Hepatocyte (in vitro differentiated cells): ENCODE results near the gene SNX14. TPM values are rescaled to one million over a fixed set of nuclear protein-coding genes. Genes with fewer than 3 reads are reported as not detected.

Experiments used
- DNase-seq: peaks from one replicate; pipeline ENCODE4 v3.0.0-alpha.2; 2016; ENCODE audit warnings: low spot score
- H2AFZ ChIP-seq: fragments of 200-600 bp; sonication (generic); 2 replicates; pipeline ENCODE4 v1.6.0; 2016; ENCODE audit warnings: antibody characterized with exemption, mild to moderate bottlenecking
- H3K27ac ChIP-seq: fragments of 200-600 bp; sonication (generic); 2 replicates; pipeline ENCODE4 v1.5.1; 2016; ENCODE audit warnings: mild to moderate bottlenecking
- H3K27me3 ChIP-seq: fragments of 200-600 bp; sonication (generic); 2 replicates; pipeline ENCODE4 v1.6.1; 2016
- H3K36me3 ChIP-seq: fragments of 200-600 bp; sonication (generic); replicated peaks from 2 replicates; pipeline ENCODE4 v1.5.1; 2016; ENCODE audit warnings: low read depth; ENCODE audit not compliant: insufficient read depth
- H3K4me1 ChIP-seq: fragments of 200-600 bp; sonication (generic); 2 replicates; pipeline ENCODE4 v1.5.1; 2016; ENCODE audit warnings: mild to moderate bottlenecking, moderate library complexity; ENCODE audit not compliant: insufficient read depth
- H3K4me2 ChIP-seq: fragments of 200-600 bp; sonication (generic); 2 replicates; pipeline ENCODE4 v1.6.0; 2016
- H3K4me3 ChIP-seq: fragments of 200-600 bp; sonication (generic); 2 replicates; pipeline ENCODE4 v1.5.1; 2016; ENCODE audit warnings: mild to moderate bottlenecking
- H3K79me2 ChIP-seq: fragments of 200-600 bp; sonication (generic); 2 replicates; pipeline ENCODE4 v1.6.0; 2017; ENCODE audit warnings: mild to moderate bottlenecking
- H3K9me2 ChIP-seq: fragments of 200-600 bp; sonication (generic); replicated peaks from 2 replicates; pipeline ENCODE4 v1.6.0; 2017; ENCODE audit warnings: mild to moderate bottlenecking; ENCODE audit not compliant: insufficient read depth
- H3K9me3 ChIP-seq: fragments of 200-600 bp; sonication (generic); 2 replicates; pipeline ENCODE4 v1.5.1; 2016; ENCODE audit warnings: low read depth, mild to moderate bottlenecking
- H4K20me1 ChIP-seq: fragments of 200-600 bp; sonication (generic); 2 replicates; pipeline ENCODE4 v1.6.0; 2016; ENCODE audit warnings: mild to moderate bottlenecking; ENCODE audit not compliant: insufficient read depth, poor library complexity, severe bottlenecking
- EZH2 ChIP-seq: fragments of 200-600 bp; sonication (generic); IDR thresholded peaks from 2 replicates; pipeline ENCODE4 v1.6.1; 2016; ENCODE audit warnings: antibody characterized with exemption, mild to moderate bottlenecking, borderline replicate concordance
- EZH2phosphoT487 ChIP-seq: fragments of 200-600 bp; sonication (generic); IDR thresholded peaks from one replicate; pipeline ENCODE4 v1.6.1; 2018; ENCODE audit warnings: antibody characterized with exemption, mild to moderate bottlenecking, low read depth, moderate library complexity; ENCODE audit not compliant: unreplicated experiment, severe bottlenecking
- WGBS: methylation state at CpG from one replicate; pipeline ENCODE4 v1.1.6; 2016; ENCODE audit warnings: low lambda C conversion rate; ENCODE audit errors: missing lambda C conversion rate; 5-methylcytosine and 5-hydroxymethylcytosine counted together
- polyA plus RNA-seq: library from polyadenylated mRNA; unstranded; fragments of >200 nt; fragmentation: Nextera tagmentation; extraction: Ambion mirVana; gene quantifications from 2 replicates; pipeline ENCODE4 v1.2.1, GENCODE V29; 2016
- total RNA-seq: library from RNA; depleted of rRNA; stranded (reverse); fragments of >200 nt; gene quantifications from 2 replicates; pipeline ENCODE4 v1.2.3, GENCODE V29; 2014
- TF ChIP-seq, protein P1 (sequence below): fragments of 200-600 bp; sonication (generic); IDR thresholded peaks from 2 replicates; pipeline ENCODE4 v1.5.1; 2016; ENCODE audit warnings: antibody characterized with exemption, mild to moderate bottlenecking; ENCODE audit not compliant: poor library complexity

The SNX14 gene
- total and polyA plus RNA-seq, 2 experiments from 2014 or later = 58.4 to 140 TPM

DNA sequence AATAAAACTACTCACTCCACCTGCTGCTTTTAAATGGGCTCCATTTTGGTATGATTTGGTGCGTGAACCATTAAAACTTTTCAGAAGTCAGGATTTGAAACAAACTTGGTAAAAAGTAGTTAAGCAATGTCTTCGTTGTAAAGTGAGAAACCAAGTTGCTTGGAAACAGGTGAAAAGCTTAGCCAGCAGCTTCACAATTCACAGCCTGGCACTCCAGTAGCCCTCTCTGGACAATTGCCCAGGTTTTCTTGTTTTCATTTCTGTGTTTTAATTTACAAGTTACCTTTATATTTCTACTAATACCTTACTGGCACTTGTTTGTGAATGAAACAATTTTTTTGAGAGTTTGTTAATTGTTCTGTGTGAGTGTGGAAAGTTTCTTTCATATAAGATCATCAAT lies 131.0 kb downstream of the SNX14 start:
- H3K4me2 ChIP-seq = no peak overlapping the region

DNA sequence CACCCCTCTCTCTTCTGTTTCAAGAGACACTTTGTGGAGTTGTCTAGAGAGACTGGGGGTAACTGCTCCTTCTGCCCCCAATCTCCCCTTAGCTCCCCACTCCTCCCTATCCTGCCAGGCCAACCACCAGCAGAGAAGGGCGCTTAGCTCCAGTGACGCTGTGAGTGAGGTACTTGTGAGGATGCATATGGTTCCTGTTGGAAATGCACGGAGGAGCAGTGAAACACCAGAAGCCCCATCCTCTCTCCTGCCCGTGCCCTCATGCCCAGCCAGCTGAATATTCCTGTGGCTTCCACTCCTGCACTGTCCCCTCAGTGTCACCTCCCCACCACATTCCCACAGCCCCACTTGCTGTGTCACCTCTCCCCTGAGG lies 131.9 kb downstream of the SNX14 start:
- Histone ChIP-seq H3K79me2 (no peaks in the 10 kb centered on the region), H4K20me1 (no peaks in the 10 kb centered on the region), H3K27ac (no peak overlapping the region), H3K36me3 (no peaks in the 10 kb centered on the region), H3K4me3 (no peak overlapping the region), H3K9me3 (no peaks in the 10 kb centered on the region), H3K4me1 (no peaks in the 10 kb centered on the region), H3K27me3 (no peaks in the 10 kb centered on the region), H3K4me2 (no peak overlapping the region), H3K9me2 (no peaks in the 10 kb centered on the region), H2AFZ (no peak overlapping the region)
- 89% methylated on average over 4 of the region's 4 CpGs for WGBS
- no peak for DNase-seq
- TF ChIP-seq EZH2phosphoT487 (no peak), EZH2 (no peak)
- TF ChIP-seq, protein P1, sequence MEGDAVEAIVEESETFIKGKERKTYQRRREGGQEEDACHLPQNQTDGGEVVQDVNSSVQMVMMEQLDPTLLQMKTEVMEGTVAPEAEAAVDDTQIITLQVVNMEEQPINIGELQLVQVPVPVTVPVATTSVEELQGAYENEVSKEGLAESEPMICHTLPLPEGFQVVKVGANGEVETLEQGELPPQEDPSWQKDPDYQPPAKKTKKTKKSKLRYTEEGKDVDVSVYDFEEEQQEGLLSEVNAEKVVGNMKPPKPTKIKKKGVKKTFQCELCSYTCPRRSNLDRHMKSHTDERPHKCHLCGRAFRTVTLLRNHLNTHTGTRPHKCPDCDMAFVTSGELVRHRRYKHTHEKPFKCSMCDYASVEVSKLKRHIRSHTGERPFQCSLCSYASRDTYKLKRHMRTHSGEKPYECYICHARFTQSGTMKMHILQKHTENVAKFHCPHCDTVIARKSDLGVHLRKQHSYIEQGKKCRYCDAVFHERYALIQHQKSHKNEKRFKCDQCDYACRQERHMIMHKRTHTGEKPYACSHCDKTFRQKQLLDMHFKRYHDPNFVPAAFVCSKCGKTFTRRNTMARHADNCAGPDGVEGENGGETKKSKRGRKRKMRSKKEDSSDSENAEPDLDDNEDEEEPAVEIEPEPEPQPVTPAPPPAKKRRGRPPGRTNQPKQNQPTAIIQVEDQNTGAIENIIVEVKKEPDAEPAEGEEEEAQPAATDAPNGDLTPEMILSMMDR = no peak

More for the DNA sequence above, 131.0 kb downstream of the SNX14 start:
- Histone ChIP-seq H4K20me1 (no peaks in the 10 kb centered on the region), H3K9me2 (no peaks in the 10 kb centered on the region), H3K36me3 (no peaks in the 10 kb centered on the region), H3K9me3 (no peaks in the 10 kb centered on the region), H3K4me1 (no peaks in the 10 kb centered on the region), H3K79me2 (no peaks in the 10 kb centered on the region), H3K4me3 (no peak overlapping the region), H3K27me3 (no peaks in the 10 kb centered on the region), H3K27ac (no peak overlapping the region), H2AFZ (no peak overlapping the region)
- no peak for TF ChIP-seq EZH2phosphoT487
- TF ChIP-seq EZH2 = no peak
- TF ChIP-seq, protein P1 = no peak
- DNase-seq = no peak
- WGBS = 71% methylated on average over 2 of the region's 2 CpGs

DNA sequence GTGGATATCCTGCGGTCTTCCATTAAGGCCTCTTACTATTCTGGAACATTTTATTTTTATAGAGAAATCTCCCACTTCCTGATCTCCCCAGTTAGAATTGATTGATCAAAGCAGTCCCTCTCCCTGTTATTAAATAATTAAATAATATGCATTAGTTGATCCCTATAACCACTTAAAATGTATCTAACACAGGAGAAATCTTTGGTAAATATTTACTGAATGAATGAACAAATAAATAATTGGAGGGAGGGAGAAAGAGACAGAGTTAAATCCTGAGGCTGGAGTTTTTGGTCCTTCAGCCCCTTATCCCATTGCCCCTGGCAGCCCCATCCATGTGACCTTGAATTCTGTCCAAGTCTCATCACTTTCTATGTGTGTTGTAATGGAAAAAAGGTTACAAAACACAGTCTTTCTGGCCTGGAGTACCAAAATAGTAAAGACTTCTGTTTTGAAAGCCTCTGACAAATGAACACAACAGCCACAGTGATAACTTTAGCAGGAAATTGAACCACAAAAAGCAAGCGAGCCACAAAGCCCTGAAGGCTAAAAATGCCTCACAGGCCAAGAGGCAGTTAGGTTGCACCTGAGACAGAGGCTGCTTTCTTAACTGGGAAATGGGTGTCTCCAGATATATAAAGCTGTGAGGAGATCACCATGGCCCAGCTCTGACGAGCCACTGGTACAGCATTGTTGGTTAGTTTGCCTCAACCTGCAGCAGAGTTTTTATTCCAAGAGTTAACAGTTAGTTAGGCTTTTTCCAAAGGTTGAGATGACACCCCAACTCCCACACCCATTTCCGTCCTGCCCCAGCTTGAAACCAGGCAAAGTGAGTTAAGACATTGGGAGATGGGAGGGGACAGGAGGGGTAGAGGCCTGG lies 132.5 kb downstream of the SNX14 start:
- H3K4me3 ChIP-seq = no peak overlapping the region
- no peaks in the 10 kb centered on the region for H3K27me3 ChIP-seq
- TF ChIP-seq, protein P1 = no peak
- TF ChIP-seq EZH2phosphoT487 (no peak), EZH2 (no peak)
- no peaks in the 10 kb centered on the region for H3K36me3 ChIP-seq
- H2AFZ ChIP-seq = no peak overlapping the region
- H3K4me2 ChIP-seq = no peak overlapping the region
- WGBS = 80% methylated on average over 4 of the region's 4 CpGs
- DNase-seq = no peak
- no peaks in the 10 kb centered on the region for H3K4me1 ChIP-seq
- no peaks in the 10 kb centered on the region for H3K9me3 ChIP-seq
- no peaks in the 10 kb centered on the region for H3K79me2 ChIP-seq
- no peaks in the 10 kb centered on the region for H4K20me1 ChIP-seq
- H3K9me2 ChIP-seq = no peaks in the 10 kb centered on the region
- H3K27ac ChIP-seq = no peak overlapping the region
